Fibroblast of skin of scalp (primary cell): ENCODE measurements around the gene PANK2.
"Not testable (repeated sequence)": the region's sequence is repeated elsewhere in the genome, so short reads cannot be mapped to it uniquely, and the experiment has no call there.

Experiments used
- DNase-seq: peaks from one replicate; pipeline ENCODE4 v3.0.0-alpha.2; 2013

PANK2 gene

GRCh38 chr20:3871550-3872265 lies 17.5 kb upstream of the PANK2 start:
- no peak for DNase-seq

- no peak for DNase-seq
Measured at GRCh38 chr20:3873507-3873906, 15.7 kb upstream of the PANK2 start.

GRCh38 chr20:3874194-3874844 lies 14.9 kb upstream of the PANK2 start:
- DNase-seq, result no peak

- no peak for DNase-seq
Measured at GRCh38 chr20:3875378-3875974, 13.7 kb upstream of the PANK2 start.

GRCh38 chr20:3876000-3876399 lies 13.2 kb upstream of the PANK2 start:
- DNase-seq, result no peak

GRCh38 chr20:3876676-3877075 lies 12.5 kb upstream of the PANK2 start:
- no peak for DNase-seq

- not testable (repeated sequence) for DNase-seq
Measured at GRCh38 chr20:3878921-3879274, 10.3 kb upstream of the PANK2 start.

GRCh38 chr20:3885715-3886114 lies 3.5 kb upstream of the PANK2 start:
- DNase-seq, result no peak

GRCh38 chr20:3887876-3888620 lies 1.1 kb upstream of the PANK2 start:
- DNase-seq, result peak; percentile 47

- DNase-seq, result peak; percentile 11
Measured at GRCh38 chr20:3889489-3890397, 556 bp downstream of the PANK2 start.

- DNase-seq, result peak; percentile 41
Measured at GRCh38 chr20:3890398-3890751, 1.2 kb downstream of the PANK2 start.

- DNase-seq, result no peak
Measured at GRCh38 chr20:3890999-3891929, 2.1 kb downstream of the PANK2 start.

- DNase-seq, result no peak
Measured at GRCh38 chr20:3894796-3895195, 5.6 kb downstream of the PANK2 start.

GRCh38 chr20:3896302-3896701 lies 7.1 kb downstream of the PANK2 start:
- peak; percentile 62 for DNase-seq

GRCh38 chr20:3896853-3897583 lies 7.8 kb downstream of the PANK2 start:
- DNase-seq, result no peak

- DNase-seq, result not testable (repeated sequence)
Measured at GRCh38 chr20:3898181-3898580, 9.0 kb downstream of the PANK2 start.

GRCh38 chr20:3898639-3899038 lies 9.5 kb downstream of the PANK2 start:
- DNase-seq, result no peak

GRCh38 chr20:3900187-3900604 lies 11.0 kb downstream of the PANK2 start:
- DNase-seq, result no peak

GRCh38 chr20:3901028-3901705 lies 12.0 kb downstream of the PANK2 start:
- DNase-seq, result no peak
